WTC11 (cell line): ENCODE data around the gene TET3. TPM values are rescaled to one million over a fixed set of nuclear protein-coding genes. Genes with fewer than 3 reads are reported as not detected.

Source experiments
- ATAC-seq: fragments of 200-7000 bp; cut with Tn5 transposase; 2 replicates; pipeline ENCODE4 v1.10.0; 2021; ENCODE audit warnings: mild to moderate bottlenecking, moderate library complexity
- CTCF ChIA-PET: fragments of 300-600 bp; sonication (Branson Sonifier 250); formaldehyde crosslinking; loops from one replicate; lab custom pipeline; 2021; ENCODE audit warnings: antibody characterized with exemption; lab: Charles Lee
- POLR2A ChIA-PET: fragments of 350-600 bp; sonication (Branson Sonifier 250); formaldehyde crosslinking; loops from one replicate; lab custom pipeline; 2021; ENCODE audit warnings: antibody characterized with exemption; lab: Charles Lee
- DNase-seq: peaks from one replicate; pipeline ENCODE4 v3.0.0; 2021; ENCODE audit warnings: low spot score
- H3K27ac Mint-ChIP-seq: 2 replicates; pipeline ENCODE4 v1.8.0; 2021; ENCODE audit warnings: mixed read lengths
- H3K27me3 Mint-ChIP-seq: 2 replicates; pipeline ENCODE4 v1.8.0; 2021; ENCODE audit warnings: low read depth, mild to moderate bottlenecking, moderate library complexity, mixed read lengths
- H3K36me3 Mint-ChIP-seq: 2 replicates; pipeline ENCODE4 v1.8.0; 2021; ENCODE audit warnings: mixed read lengths
- H3K4me1 Mint-ChIP-seq: 2 replicates; pipeline ENCODE4 v1.8.0; 2022; ENCODE audit warnings: mixed read lengths
- H3K4me3 Mint-ChIP-seq: 2 replicates; pipeline ENCODE4 v1.8.0; 2021; ENCODE audit warnings: mild to moderate bottlenecking, moderate library complexity, mixed read lengths
- H3K9me3 Mint-ChIP-seq: 2 replicates; pipeline ENCODE4 v1.8.0; 2021; ENCODE audit warnings: mixed read lengths
- ATF1 ChIP-seq: sonication (generic); formaldehyde crosslinking; IDR thresholded peaks from 2 replicates; pipeline ENCODE4 v1.8.1; 2023; ENCODE audit warnings: mild to moderate bottlenecking, moderate library complexity, missing genetic modification reagents
- CREB1 ChIP-seq: sonication (generic); formaldehyde crosslinking; IDR thresholded peaks from 2 replicates; pipeline ENCODE4 v1.8.0; 2023; ENCODE audit warnings: mild to moderate bottlenecking, missing genetic modification reagents
- ELF4 ChIP-seq: sonication (generic); formaldehyde crosslinking; IDR thresholded peaks from 2 replicates; pipeline ENCODE4 v1.8.1; 2022; ENCODE audit warnings: low read depth, mild to moderate bottlenecking, moderate library complexity, missing genetic modification reagents
- GTF2I ChIP-seq: fragments of 250-450 bp; sonication (Bioruptor Pico); conservative IDR thresholded peaks from 2 replicates; pipeline ENCODE4 v1.4.0; 2021; ENCODE audit warnings: mild to moderate bottlenecking
- MXD4 ChIP-seq: fragments of 250-450 bp; sonication (Bioruptor Pico); IDR thresholded peaks from 2 replicates; pipeline ENCODE4 v1.8.0; 2021; ENCODE audit warnings: mild to moderate bottlenecking, moderate library complexity, borderline replicate concordance
- NFATC4 ChIP-seq: fragments of 250-450 bp; sonication (Bioruptor Pico); IDR thresholded peaks from 2 replicates; pipeline ENCODE4 v1.9.0; 2021; ENCODE audit warnings: mild to moderate bottlenecking
- NFE2L1 ChIP-seq: sonication (generic); formaldehyde crosslinking; IDR thresholded peaks from 2 replicates; pipeline ENCODE4 v1.8.1; 2023; ENCODE audit warnings: missing genetic modification reagents
- NR2C2 ChIP-seq: sonication (generic); formaldehyde crosslinking; IDR thresholded peaks from 2 replicates; pipeline ENCODE4 v1.8.0; 2022; ENCODE audit warnings: mild to moderate bottlenecking, missing genetic modification reagents
- NR3C1 ChIP-seq: sonication (generic); formaldehyde crosslinking; conservative IDR thresholded peaks from 2 replicates; pipeline ENCODE4 v1.8.1; 2023; ENCODE audit warnings: low read depth, mild to moderate bottlenecking, missing genetic modification reagents
- OVOL2 ChIP-seq: fragments of 250-450 bp; sonication (Bioruptor Pico); IDR thresholded peaks from 2 replicates; pipeline ENCODE4 v1.9.0; 2021; ENCODE audit warnings: mild to moderate bottlenecking, borderline replicate concordance
- RELA ChIP-seq: sonication (generic); formaldehyde crosslinking; IDR thresholded peaks from 2 replicates; pipeline ENCODE4 v1.8.1; 2022; ENCODE audit warnings: missing genetic modification reagents, mild to moderate bottlenecking, borderline replicate concordance
- SMAD3 ChIP-seq: sonication (generic); formaldehyde crosslinking; IDR thresholded peaks from 2 replicates; pipeline ENCODE4 v1.8.0; 2022; ENCODE audit warnings: missing genetic modification reagents, mild to moderate bottlenecking, borderline replicate concordance
- SMAD4 ChIP-seq: sonication (generic); formaldehyde crosslinking; IDR thresholded peaks from 2 replicates; pipeline ENCODE4 v1.8.0; 2022; ENCODE audit warnings: mild to moderate bottlenecking, missing genetic modification reagents
- ZNF121 ChIP-seq: sonication (generic); formaldehyde crosslinking; IDR thresholded peaks from 2 replicates; pipeline ENCODE4 v1.8.0; 2023; ENCODE audit warnings: missing genetic modification reagents
- ZNF138 ChIP-seq: sonication (generic); formaldehyde crosslinking; conservative IDR thresholded peaks from 2 replicates; pipeline ENCODE4 v1.8.1; 2022; ENCODE audit warnings: mild to moderate bottlenecking, moderate library complexity, missing genetic modification reagents
- ZNF232 ChIP-seq: sonication (generic); formaldehyde crosslinking; IDR thresholded peaks from 2 replicates; pipeline ENCODE4 v1.8.0; 2022; ENCODE audit warnings: mild to moderate bottlenecking, missing genetic modification reagents
- ZNF263 ChIP-seq: sonication (generic); formaldehyde crosslinking; IDR thresholded peaks from 2 replicates; pipeline ENCODE4 v1.8.1; 2022; ENCODE audit warnings: low read depth, mild to moderate bottlenecking, moderate library complexity, missing genetic modification reagents
- ZNF423 ChIP-seq: fragments of 250-450 bp; sonication (Bioruptor Pico); IDR thresholded peaks from 2 replicates; pipeline ENCODE4 v2.1.2; 2022; ENCODE audit warnings: mild to moderate bottlenecking, moderate library complexity
- total RNA-seq: library from RNA; stranded (reverse); gene quantifications from 3 replicates; pipeline ENCODE4 v1.2.3, GENCODE V29; 2021
- TF ChIP-seq, protein P1 (sequence below): sonication (generic); formaldehyde crosslinking; IDR thresholded peaks from 2 replicates; pipeline ENCODE4 v1.8.1; 2022; ENCODE audit warnings: missing genetic modification reagents, borderline replicate concordance
- TF ChIP-seq, protein P2 (sequence below): sonication (generic); formaldehyde crosslinking; IDR thresholded peaks from 2 replicates; pipeline ENCODE4 v1.8.1; 2023; ENCODE audit warnings: mild to moderate bottlenecking, missing genetic modification reagents, borderline replicate concordance
- TF ChIP-seq, protein P3 (sequence below): sonication (generic); formaldehyde crosslinking; conservative IDR thresholded peaks from 2 replicates; pipeline ENCODE4 v1.8.1; 2022; ENCODE audit warnings: mild to moderate bottlenecking, missing genetic modification reagents
- TF ChIP-seq, protein P4 (sequence below): sonication (generic); formaldehyde crosslinking; IDR thresholded peaks from 2 replicates; pipeline ENCODE4 v1.8.1; 2022; ENCODE audit warnings: low read depth, mild to moderate bottlenecking, moderate library complexity, missing genetic modification reagents, borderline replicate concordance
- TF ChIP-seq, protein P5 (sequence below): sonication (generic); formaldehyde crosslinking; IDR thresholded peaks from 2 replicates; pipeline ENCODE4 v1.8.0; 2022; ENCODE audit warnings: mild to moderate bottlenecking, missing genetic modification reagents
- TF ChIP-seq, protein P6 (sequence below): sonication (generic); formaldehyde crosslinking; IDR thresholded peaks from 2 replicates; pipeline ENCODE4 v1.8.0; 2023; ENCODE audit warnings: missing genetic modification reagents, mild to moderate bottlenecking, borderline replicate concordance

The TET3 gene
- total RNA-seq, 1 experiment from 2014 or later, result 19.3 TPM

DNA sequence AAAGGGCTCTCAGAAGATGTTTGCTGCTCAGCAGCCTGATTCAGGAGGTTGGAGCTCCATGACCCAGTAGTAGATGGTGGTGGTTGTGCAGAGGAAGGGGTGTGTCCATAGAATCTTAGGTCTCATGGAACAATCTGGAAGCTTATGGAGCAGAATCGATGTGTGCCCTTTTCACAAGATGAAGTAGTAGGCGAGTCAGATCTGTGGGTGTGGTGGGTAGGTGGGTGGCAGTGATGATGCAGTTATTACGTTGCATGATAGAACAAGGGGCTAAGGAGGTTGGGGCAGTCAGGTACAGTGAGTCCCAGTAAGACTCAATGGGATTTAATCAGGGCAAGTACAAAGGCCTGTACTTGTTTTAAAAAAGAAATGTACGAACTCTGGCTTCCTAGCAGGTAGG lies 9.1 kb downstream of the TET3 start:
- DNase-seq, result no peak
- H3K4me1 Mint-ChIP-seq, result peaks cover 25% of the 10 kb centered on the region
- H3K9me3 Mint-ChIP-seq, result no peaks in the 10 kb centered on the region
- TF ChIP-seq, protein P1, sequence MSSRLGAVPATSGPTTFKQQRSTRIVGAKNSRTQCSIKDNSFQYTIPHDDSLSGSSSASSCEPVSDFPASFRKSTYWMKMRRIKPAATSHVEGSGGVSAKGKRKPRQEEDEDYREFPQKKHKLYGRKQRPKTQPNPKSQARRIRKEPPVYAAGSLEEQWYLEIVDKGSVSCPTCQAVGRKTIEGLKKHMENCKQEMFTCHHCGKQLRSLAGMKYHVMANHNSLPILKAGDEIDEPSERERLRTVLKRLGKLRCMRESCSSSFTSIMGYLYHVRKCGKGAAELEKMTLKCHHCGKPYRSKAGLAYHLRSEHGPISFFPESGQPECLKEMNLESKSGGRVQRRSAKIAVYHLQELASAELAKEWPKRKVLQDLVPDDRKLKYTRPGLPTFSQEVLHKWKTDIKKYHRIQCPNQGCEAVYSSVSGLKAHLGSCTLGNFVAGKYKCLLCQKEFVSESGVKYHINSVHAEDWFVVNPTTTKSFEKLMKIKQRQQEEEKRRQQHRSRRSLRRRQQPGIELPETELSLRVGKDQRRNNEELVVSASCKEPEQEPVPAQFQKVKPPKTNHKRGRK (CRISPR knock-in tag), result no peak
- TF ChIP-seq, protein P2, sequence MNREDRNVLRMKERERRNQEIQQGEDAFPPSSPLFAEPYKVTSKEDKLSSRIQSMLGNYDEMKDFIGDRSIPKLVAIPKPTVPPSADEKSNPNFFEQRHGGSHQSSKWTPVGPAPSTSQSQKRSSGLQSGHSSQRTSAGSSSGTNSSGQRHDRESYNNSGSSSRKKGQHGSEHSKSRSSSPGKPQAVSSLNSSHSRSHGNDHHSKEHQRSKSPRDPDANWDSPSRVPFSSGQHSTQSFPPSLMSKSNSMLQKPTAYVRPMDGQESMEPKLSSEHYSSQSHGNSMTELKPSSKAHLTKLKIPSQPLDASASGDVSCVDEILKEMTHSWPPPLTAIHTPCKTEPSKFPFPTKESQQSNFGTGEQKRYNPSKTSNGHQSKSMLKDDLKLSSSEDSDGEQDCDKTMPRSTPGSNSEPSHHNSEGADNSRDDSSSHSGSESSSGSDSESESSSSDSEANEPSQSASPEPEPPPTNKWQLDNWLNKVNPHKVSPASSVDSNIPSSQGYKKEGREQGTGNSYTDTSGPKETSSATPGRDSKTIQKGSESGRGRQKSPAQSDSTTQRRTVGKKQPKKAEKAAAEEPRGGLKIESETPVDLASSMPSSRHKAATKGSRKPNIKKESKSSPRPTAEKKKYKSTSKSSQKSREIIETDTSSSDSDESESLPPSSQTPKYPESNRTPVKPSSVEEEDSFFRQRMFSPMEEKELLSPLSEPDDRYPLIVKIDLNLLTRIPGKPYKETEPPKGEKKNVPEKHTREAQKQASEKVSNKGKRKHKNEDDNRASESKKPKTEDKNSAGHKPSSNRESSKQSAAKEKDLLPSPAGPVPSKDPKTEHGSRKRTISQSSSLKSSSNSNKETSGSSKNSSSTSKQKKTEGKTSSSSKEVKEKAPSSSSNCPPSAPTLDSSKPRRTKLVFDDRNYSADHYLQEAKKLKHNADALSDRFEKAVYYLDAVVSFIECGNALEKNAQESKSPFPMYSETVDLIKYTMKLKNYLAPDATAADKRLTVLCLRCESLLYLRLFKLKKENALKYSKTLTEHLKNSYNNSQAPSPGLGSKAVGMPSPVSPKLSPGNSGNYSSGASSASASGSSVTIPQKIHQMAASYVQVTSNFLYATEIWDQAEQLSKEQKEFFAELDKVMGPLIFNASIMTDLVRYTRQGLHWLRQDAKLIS (CRISPR knock-in tag), result no peak
- TF ChIP-seq ELF4 (CRISPR knock-in tag) (no peak), NR3C1 (CRISPR knock-in tag) (no peak), RELA (CRISPR knock-in tag) (no peak), NR2C2 (CRISPR knock-in tag) (no peak), ZNF138 (CRISPR knock-in tag) (no peak)
- TF ChIP-seq, protein P3, sequence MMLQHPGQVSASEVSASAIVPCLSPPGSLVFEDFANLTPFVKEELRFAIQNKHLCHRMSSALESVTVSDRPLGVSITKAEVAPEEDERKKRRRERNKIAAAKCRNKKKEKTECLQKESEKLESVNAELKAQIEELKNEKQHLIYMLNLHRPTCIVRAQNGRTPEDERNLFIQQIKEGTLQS (CRISPR knock-in tag), result no peak
- TF ChIP-seq, protein P4, sequence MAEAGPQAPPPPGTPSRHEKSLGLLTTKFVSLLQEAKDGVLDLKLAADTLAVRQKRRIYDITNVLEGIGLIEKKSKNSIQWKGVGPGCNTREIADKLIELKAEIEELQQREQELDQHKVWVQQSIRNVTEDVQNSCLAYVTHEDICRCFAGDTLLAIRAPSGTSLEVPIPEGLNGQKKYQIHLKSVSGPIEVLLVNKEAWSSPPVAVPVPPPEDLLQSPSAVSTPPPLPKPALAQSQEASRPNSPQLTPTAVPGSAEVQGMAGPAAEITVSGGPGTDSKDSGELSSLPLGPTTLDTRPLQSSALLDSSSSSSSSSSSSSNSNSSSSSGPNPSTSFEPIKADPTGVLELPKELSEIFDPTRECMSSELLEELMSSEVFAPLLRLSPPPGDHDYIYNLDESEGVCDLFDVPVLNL, result no peak
- TF ChIP-seq, protein P5, sequence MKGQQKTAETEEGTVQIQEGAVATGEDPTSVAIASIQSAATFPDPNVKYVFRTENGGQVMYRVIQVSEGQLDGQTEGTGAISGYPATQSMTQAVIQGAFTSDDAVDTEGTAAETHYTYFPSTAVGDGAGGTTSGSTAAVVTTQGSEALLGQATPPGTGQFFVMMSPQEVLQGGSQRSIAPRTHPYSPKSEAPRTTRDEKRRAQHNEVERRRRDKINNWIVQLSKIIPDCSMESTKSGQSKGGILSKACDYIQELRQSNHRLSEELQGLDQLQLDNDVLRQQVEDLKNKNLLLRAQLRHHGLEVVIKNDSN (CRISPR knock-in tag), result no peak
- TF ChIP-seq, all 79 proteins: peak for 0
- POLR2A ChIA-PET, result no interaction called here
- CTCF ChIA-PET, result no interaction called here
- no peaks in the 10 kb centered on the region for H3K27me3 Mint-ChIP-seq
- ATAC-seq, result no peak
- no peak overlapping the region for H3K4me3 Mint-ChIP-seq
- H3K36me3 Mint-ChIP-seq, result peaks cover 16% of the 10 kb centered on the region
- H3K27ac Mint-ChIP-seq, result no peak overlapping the region

DNA sequence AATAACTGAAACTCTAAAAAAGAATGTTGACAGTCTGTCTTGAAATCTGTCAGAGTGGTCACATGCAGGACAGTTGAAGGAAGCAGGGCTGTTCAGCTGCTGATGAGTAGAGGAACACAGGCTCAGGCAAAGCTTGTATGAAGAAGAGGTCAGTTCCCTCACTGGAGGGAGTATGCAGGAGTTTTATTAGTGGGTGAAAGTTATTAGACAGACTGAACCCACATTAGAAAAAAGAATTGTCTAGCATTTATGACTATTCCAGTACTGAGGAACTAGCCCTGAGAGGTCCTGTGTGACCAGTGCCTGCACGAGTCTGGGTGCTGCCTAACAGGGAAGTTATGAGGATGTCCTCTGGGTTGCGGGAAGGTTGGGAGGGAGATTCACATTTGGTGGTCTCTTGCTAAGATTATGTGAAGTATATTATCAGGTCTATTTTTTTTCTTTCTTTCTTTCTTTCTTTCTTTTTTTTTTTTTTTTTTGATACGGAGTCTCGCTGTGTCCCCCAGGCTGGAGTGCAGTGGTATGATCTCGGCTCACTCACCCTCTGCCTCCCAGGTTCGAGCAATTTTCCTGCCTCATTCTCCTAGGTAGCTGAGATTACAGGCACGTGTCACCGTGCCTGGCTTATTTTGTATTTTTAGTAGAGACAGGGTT lies 9.6 kb downstream of the TET3 start:
- ChIA-PET CTCF (interaction anchor here (1.5 kb wide), 1 partner anchor 86 kb away, joined by 3 read pairs; no protein-coding TSS in a partner anchor), POLR2A (no interaction called here)
- Mint-ChIP-seq H3K27me3 (no peaks in the 10 kb centered on the region), H3K4me3 (no peak overlapping the region), H3K9me3 (no peaks in the 10 kb centered on the region), H3K4me1 (peaks cover 24% of the 10 kb centered on the region), H3K36me3 (peaks cover 16% of the 10 kb centered on the region), H3K27ac (no peak overlapping the region)
- ATAC-seq (no peak), DNase-seq (no peak)
- TF ChIP-seq ZNF423 (CRISPR knock-in tag) (no peak), ZNF138 (CRISPR knock-in tag) (no peak), ZNF263 (CRISPR knock-in tag) (no peak), ZNF232 (CRISPR knock-in tag) (no peak), NFATC4 (CRISPR knock-in tag) (no peak), GTF2I (no peak), SMAD4 (CRISPR knock-in tag) (no peak), MXD4 (CRISPR knock-in tag) (no peak), CREB1 (CRISPR knock-in tag) (no peak), OVOL2 (CRISPR knock-in tag) (no peak), ATF1 (no peak), NFE2L1 (CRISPR knock-in tag) (no peak), ZNF121 (CRISPR knock-in tag) (no peak), RELA (CRISPR knock-in tag) (no peak), SMAD3 (CRISPR knock-in tag) (no peak)
- TF ChIP-seq, protein P6, sequence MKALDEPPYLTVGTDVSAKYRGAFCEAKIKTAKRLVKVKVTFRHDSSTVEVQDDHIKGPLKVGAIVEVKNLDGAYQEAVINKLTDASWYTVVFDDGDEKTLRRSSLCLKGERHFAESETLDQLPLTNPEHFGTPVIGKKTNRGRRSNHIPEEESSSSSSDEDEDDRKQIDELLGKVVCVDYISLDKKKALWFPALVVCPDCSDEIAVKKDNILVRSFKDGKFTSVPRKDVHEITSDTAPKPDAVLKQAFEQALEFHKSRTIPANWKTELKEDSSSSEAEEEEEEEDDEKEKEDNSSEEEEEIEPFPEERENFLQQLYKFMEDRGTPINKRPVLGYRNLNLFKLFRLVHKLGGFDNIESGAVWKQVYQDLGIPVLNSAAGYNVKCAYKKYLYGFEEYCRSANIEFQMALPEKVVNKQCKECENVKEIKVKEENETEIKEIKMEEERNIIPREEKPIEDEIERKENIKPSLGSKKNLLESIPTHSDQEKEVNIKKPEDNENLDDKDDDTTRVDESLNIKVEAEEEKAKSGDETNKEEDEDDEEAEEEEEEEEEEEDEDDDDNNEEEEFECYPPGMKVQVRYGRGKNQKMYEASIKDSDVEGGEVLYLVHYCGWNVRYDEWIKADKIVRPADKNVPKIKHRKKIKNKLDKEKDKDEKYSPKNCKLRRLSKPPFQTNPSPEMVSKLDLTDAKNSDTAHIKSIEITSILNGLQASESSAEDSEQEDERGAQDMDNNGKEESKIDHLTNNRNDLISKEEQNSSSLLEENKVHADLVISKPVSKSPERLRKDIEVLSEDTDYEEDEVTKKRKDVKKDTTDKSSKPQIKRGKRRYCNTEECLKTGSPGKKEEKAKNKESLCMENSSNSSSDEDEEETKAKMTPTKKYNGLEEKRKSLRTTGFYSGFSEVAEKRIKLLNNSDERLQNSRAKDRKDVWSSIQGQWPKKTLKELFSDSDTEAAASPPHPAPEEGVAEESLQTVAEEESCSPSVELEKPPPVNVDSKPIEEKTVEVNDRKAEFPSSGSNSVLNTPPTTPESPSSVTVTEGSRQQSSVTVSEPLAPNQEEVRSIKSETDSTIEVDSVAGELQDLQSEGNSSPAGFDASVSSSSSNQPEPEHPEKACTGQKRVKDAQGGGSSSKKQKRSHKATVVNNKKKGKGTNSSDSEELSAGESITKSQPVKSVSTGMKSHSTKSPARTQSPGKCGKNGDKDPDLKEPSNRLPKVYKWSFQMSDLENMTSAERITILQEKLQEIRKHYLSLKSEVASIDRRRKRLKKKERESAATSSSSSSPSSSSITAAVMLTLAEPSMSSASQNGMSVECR (CRISPR knock-in tag), result no peak
